BLaER1 (cell line): ENCODE results near the gene KCNH5.

ENCODE experiments used
- H3K27ac ChIP-seq: shearing (Covaris generic); formaldehyde crosslinking; 2 replicates; pipeline ENCODE4 v1.8.1; 2022
- H3K27me3 ChIP-seq: shearing (Covaris generic); formaldehyde crosslinking; 2 replicates; pipeline ENCODE4 v1.8.1; 2022
- H3K36me3 ChIP-seq: shearing (Covaris generic); formaldehyde crosslinking; 2 replicates; pipeline ENCODE4 v1.8.1; 2022
- H3K4me1 ChIP-seq: shearing (Covaris generic); formaldehyde crosslinking; 2 replicates; pipeline ENCODE4 v1.8.1; 2022
- H3K4me2 ChIP-seq: shearing (Covaris generic); formaldehyde crosslinking; 2 replicates; pipeline ENCODE4 v1.8.1; 2022
- H3K4me3 ChIP-seq: shearing (Covaris generic); formaldehyde crosslinking; 2 replicates; pipeline ENCODE4 v1.8.1; 2022
- H3K9ac ChIP-seq: shearing (Covaris generic); formaldehyde crosslinking; 2 replicates; pipeline ENCODE4 v1.8.1; 2022
- H3K9me3 ChIP-seq: shearing (Covaris generic); formaldehyde crosslinking; 2 replicates; pipeline ENCODE4 v1.8.1; 2022
- H4K20me1 ChIP-seq: shearing (Covaris generic); formaldehyde crosslinking; 2 replicates; pipeline ENCODE4 v1.8.1; 2022
- Cebpa-rat ChIP-seq: shearing (Covaris generic); IDR thresholded peaks from 2 replicates; pipeline ENCODE4 v1.8.1; 2022

Gene KCNH5

DNA sequence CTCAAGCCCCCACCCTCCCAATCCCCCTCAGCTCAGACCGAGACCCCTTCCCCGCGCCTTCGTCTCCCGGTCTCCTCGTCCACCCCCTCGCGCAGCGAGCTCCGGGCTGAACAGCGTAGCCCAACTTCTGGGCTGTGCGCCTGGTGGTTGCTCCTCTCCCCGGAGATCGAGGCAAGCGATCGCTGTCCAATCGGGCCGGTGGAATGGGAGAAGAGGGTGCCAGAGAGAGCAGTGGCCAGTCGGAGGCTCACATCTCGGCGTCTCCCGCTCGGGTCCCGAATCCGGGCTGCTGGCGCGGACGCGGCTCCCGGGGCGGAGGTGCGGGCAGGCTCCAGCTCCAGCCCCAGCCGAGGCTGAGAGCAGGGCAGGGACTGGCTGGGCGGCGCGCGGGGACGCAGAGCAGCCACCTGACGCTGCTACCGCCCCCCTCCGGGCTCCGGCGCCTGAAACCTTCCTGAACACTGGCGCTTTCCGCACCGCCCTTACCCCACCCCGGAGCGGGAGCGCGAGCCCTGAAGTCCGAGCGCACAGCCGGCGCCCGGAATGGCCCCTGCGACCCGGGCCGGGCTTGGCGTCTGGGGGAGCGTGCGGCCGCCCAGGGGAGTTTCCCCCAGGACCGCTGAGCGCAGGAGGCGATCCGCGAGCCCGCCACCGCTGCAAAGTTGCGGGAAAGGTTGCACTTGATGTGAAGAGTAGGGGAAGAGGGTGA lies 508 bp upstream of the KCNH5 start:
- no peak for TF ChIP-seq Cebpa-rat
- no peak overlapping the region for H3K9ac ChIP-seq
- H3K27ac ChIP-seq: no peak overlapping the region
- H3K4me3 ChIP-seq: no peak overlapping the region
- no peak overlapping the region for H3K4me2 ChIP-seq
- no peaks in the 10 kb centered on the region for H3K36me3 ChIP-seq
- no peaks in the 10 kb centered on the region for H3K4me1 ChIP-seq
- H3K27me3 ChIP-seq: no peaks in the 10 kb centered on the region
- peaks cover 20% of the 10 kb centered on the region for H3K9me3 ChIP-seq
- no peaks in the 10 kb centered on the region for H4K20me1 ChIP-seq

DNA sequence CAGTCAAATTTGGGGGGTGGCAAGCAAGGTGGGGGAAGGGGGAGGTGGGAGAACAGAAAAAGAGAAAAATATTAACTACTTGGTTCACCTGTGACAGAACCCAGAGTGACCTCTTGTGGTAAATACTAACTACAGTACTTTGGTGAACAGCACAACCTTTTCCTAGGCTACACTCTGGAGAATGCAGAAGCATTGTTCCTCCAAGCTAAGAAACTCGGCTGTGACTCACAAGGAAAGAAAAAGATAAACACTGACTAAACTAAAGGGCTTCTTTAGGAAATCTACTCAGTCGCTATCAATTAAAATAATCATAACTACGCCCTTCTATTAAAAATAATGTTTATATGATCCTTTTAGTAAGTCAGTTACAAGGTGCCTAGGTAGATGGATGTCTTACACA lies 5.4 kb downstream of the KCNH5 start:
- Histone ChIP-seq H3K4me2 (no peak overlapping the region), H4K20me1 (no peaks in the 10 kb centered on the region), H3K27me3 (no peaks in the 10 kb centered on the region), H3K9ac (no peak overlapping the region), H3K27ac (no peak overlapping the region), H3K4me3 (no peak overlapping the region), H3K9me3 (peaks cover under 1% of the 10 kb centered on the region; the same call in 1 of the 2 replicates), H3K4me1 (no peaks in the 10 kb centered on the region), H3K36me3 (no peaks in the 10 kb centered on the region)
- no peak for TF ChIP-seq Cebpa-rat

DNA sequence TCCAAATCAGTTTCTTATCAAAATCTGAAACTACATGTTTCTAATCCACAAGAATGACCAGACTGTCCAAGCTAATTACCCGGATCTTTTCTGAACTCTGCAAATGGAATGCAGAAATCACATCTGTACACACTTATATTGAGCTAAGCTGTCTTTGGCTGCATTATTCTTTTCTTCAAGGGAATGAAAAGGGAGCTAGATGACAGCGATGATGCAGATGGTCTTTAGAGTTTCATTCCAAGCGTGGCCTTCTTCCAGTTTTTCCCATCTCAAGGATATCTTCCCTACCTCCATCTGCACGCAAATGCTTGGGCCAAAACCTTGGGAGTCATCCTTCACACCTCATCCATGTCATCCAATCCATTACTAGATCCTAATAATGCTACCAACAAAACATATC lies 12.6 kb downstream of the KCNH5 start:
- H4K20me1 ChIP-seq: no peaks in the 10 kb centered on the region
- no peaks in the 10 kb centered on the region for H3K36me3 ChIP-seq
- TF ChIP-seq Cebpa-rat: no peak
- H3K4me3 ChIP-seq: no peak overlapping the region
- H3K9ac ChIP-seq: no peak overlapping the region
- H3K4me2 ChIP-seq: no peak overlapping the region
- no peaks in the 10 kb centered on the region for H3K4me1 ChIP-seq
- no peaks in the 10 kb centered on the region for H3K9me3 ChIP-seq
- H3K27me3 ChIP-seq: no peaks in the 10 kb centered on the region
- H3K27ac ChIP-seq: no peak overlapping the region

DNA sequence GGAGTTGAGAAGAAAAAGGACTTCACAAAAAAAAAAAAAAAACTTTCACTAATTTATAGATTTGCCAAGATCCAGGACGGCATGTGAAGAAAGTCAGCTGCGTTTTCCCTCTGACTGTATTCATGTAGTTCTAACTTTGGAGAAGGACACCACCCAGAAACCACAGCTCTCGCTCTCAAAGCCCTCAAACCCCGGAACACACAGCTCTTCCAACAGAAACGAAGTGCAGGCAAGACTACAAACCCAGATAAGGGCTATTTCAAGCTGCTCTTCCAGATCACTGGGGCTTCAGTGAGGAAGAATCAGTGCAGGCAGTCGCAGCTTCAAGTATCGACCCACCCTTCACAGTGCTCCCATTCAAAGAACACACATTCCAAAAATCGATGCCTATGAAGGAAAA lies 13.2 kb downstream of the KCNH5 start:
- H3K4me2 ChIP-seq: no peak overlapping the region
- H3K27ac ChIP-seq: no peak overlapping the region
- H4K20me1 ChIP-seq: no peaks in the 10 kb centered on the region
- H3K4me1 ChIP-seq: no peaks in the 10 kb centered on the region
- no peaks in the 10 kb centered on the region for H3K27me3 ChIP-seq
- H3K9me3 ChIP-seq: no peaks in the 10 kb centered on the region
- TF ChIP-seq Cebpa-rat: no peak
- no peak overlapping the region for H3K9ac ChIP-seq
- no peaks in the 10 kb centered on the region for H3K36me3 ChIP-seq
- H3K4me3 ChIP-seq: no peak overlapping the region

DNA sequence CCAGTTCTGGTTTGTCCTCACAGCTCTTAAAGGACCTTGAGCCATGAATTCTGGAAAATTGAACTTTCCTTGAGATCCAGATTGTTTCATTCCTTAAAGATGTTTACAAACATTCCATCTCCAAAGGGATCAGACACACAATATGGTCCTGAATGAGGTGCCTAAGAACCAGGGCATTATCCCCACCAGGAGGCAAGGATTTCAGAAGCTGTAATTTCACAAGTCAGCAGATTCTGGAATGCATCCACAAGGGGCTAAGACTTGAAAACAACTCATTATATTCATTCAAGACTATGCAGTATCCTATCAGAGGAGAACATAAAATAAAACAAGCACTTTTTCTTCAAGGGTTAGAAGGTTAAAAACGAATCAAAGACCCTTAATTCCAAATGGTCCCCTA lies 15.1 kb downstream of the KCNH5 start:
- no peaks in the 10 kb centered on the region for H3K4me1 ChIP-seq

DNA sequence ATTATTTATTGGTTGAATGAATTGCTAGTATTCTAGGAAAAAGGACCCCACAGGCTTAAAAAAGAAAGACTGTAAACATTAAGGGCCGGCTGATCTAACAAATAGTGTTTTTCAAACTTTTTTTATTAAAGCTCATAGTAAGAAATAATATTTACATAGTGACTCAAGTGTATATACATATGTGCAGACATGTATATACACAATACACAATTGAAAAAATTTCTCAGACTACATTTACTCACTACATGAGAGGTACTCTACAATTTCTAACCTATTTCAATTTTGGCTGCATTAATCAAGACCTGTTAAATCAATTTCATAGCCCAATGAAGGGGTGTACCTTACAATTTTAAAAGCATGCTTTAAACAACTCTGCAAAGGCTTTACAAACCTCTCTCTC lies 17.5 kb downstream of the KCNH5 start:
- no peaks in the 10 kb centered on the region for H3K9me3 ChIP-seq

More for the DNA sequence above, 15.1 kb downstream of the KCNH5 start:
- Histone ChIP-seq H3K27ac (no peak overlapping the region), H3K4me3 (no peak overlapping the region), H3K27me3 (no peaks in the 10 kb centered on the region), H4K20me1 (no peaks in the 10 kb centered on the region), H3K4me2 (no peak overlapping the region), H3K9me3 (no peaks in the 10 kb centered on the region), H3K9ac (no peak overlapping the region), H3K36me3 (no peaks in the 10 kb centered on the region)
- no peak for TF ChIP-seq Cebpa-rat

DNA sequence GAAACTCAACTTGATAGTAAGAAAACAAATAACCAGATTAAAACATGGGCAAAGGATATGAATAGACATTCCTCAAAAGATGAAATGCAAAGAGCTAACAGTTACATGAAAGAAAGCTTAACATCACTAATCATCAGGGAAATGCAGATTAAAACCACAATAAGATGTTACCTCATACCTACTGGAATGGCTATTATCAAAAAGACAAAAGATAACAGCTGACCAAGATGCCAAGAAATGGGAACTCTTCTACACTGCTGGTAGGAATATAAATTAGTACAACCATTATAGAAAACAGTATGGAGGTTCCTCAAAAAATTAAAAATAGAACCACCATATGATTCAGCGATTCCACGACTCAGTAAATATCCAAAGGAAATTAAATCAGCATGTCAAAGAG lies 18.8 kb downstream of the KCNH5 start:
- no peak overlapping the region for H3K4me2 ChIP-seq
- H3K9me3 ChIP-seq: no peaks in the 10 kb centered on the region
- H3K27me3 ChIP-seq: no peaks in the 10 kb centered on the region
- no peak overlapping the region for H3K4me3 ChIP-seq
- no peaks in the 10 kb centered on the region for H3K4me1 ChIP-seq
- no peaks in the 10 kb centered on the region for H4K20me1 ChIP-seq
- H3K36me3 ChIP-seq: no peaks in the 10 kb centered on the region
- H3K9ac ChIP-seq: no peak overlapping the region
- TF ChIP-seq Cebpa-rat: no peak
- no peak overlapping the region for H3K27ac ChIP-seq

More for the DNA sequence above, 17.5 kb downstream of the KCNH5 start:
- no peak for TF ChIP-seq Cebpa-rat
- Histone ChIP-seq H3K4me3 (no peak overlapping the region), H3K27me3 (no peaks in the 10 kb centered on the region), H4K20me1 (no peaks in the 10 kb centered on the region), H3K27ac (no peak overlapping the region), H3K36me3 (no peaks in the 10 kb centered on the region), H3K4me2 (no peak overlapping the region), H3K9ac (no peak overlapping the region), H3K4me1 (no peaks in the 10 kb centered on the region)

DNA sequence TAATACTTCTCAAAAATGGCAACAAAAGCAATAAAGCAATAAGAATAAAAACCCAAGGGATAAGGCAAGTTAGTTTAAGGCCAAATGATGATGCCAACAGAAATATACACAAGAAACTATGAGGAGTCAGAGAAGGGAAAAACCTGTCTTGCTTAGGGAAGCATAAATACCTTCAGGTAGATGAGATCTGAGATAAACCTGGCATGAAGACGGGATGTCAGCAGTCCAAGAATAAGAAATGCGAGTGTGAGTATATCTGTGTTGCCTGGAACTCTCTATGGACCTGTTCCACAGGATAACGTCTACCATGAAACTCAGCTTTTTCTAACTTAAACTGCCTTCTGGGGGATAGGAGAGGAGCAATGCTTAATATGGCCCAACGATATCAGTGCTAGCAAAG lies 30.6 kb downstream of the KCNH5 start:
- Histone ChIP-seq H3K4me2 (no peak overlapping the region), H3K9ac (no peak overlapping the region), H3K4me1 (no peaks in the 10 kb centered on the region), H3K27me3 (no peaks in the 10 kb centered on the region), H3K27ac (no peak overlapping the region), H3K9me3 (no peaks in the 10 kb centered on the region), H4K20me1 (no peaks in the 10 kb centered on the region), H3K4me3 (no peak overlapping the region), H3K36me3 (no peaks in the 10 kb centered on the region)
- no peak for TF ChIP-seq Cebpa-rat

DNA sequence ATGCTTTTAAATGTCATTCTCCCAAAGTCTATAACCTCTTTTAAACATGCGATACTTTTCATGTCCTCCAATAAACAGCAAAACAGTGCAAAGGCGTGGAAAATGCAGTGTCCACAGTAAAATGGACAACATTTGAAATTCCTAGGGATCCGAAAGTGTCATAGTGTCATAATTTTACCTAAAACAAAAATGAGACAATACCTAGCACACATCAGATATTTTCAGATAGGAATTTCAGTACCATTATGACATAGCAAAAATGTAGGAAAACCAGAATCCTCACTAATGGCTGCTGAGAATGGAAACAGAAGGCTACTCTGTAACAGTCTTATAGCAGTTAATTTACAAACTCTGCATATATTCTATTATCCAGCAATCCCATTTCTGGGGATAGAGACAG lies 33.1 kb downstream of the KCNH5 start:
- Histone ChIP-seq H3K9me3 (no peaks in the 10 kb centered on the region), H3K4me3 (no peak overlapping the region), H3K9ac (no peak overlapping the region), H3K4me1 (no peaks in the 10 kb centered on the region), H3K36me3 (no peaks in the 10 kb centered on the region), H3K27ac (no peak overlapping the region), H3K4me2 (no peak overlapping the region), H4K20me1 (no peaks in the 10 kb centered on the region), H3K27me3 (no peaks in the 10 kb centered on the region)
- TF ChIP-seq Cebpa-rat: no peak

DNA sequence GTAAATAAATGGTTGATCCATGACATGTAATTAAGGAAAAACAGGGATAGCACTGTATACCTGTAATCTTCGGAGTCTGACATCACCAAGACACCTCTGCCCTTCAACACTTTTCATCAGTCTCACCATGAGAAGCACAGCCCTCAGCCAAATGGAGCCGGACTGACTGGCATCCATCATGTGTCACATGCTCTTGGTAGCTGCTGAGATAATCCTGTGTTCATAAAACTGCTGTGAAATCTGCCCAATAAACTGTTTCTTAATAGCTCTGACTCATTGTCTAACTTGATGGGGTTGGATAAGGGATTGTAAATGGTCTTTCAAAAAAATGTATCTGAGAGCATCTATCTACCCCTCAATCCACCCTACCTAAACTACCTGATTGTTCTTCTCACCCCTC lies 33.6 kb downstream of the KCNH5 start:
- TF ChIP-seq Cebpa-rat: no peak
- Histone ChIP-seq H3K4me3 (no peak overlapping the region), H3K27me3 (no peaks in the 10 kb centered on the region)

DNA sequence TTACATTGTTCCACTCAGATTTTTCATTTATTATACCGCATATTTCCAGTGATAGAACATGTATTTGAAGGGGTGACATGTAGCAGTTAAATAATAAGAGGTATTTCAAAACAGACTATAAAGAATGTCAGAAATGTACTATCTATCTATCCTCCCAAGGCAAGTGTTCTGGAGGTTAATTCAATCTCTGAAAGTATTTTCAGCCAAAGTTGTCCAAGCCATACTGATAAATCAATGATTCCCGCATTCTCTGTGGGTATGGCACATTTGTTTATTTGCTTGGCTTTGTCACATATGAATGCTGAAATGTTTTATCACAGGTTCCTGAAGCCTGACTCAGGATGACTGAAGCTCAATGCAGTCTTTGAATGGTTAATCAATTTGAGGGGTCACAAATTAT lies 35.8 kb downstream of the KCNH5 start:
- Histone ChIP-seq H3K27me3 (no peaks in the 10 kb centered on the region), H3K9ac (no peak overlapping the region), H3K4me1 (no peaks in the 10 kb centered on the region), H3K36me3 (no peaks in the 10 kb centered on the region), H3K9me3 (no peaks in the 10 kb centered on the region), H3K4me2 (no peak overlapping the region), H3K27ac (no peak overlapping the region), H4K20me1 (no peaks in the 10 kb centered on the region), H3K4me3 (no peak overlapping the region)
- no peak for TF ChIP-seq Cebpa-rat

More for the DNA sequence above, 33.6 kb downstream of the KCNH5 start:
- Histone ChIP-seq H3K9me3 (no peaks in the 10 kb centered on the region), H4K20me1 (no peaks in the 10 kb centered on the region), H3K36me3 (no peaks in the 10 kb centered on the region), H3K4me1 (no peaks in the 10 kb centered on the region), H3K27ac (no peak overlapping the region), H3K4me2 (no peak overlapping the region), H3K9ac (no peak overlapping the region)
